Measurements from ENCODE around the gene C10orf62. TPM values are rescaled to one million over a fixed set of nuclear protein-coding genes. Genes with fewer than 3 reads are reported as not detected.
A peak's percentile ranks its signal among the peaks of the same experiment; 100 is the strongest.

Gene C10orf62
- total and polyA plus RNA-seq, 2 of the 13 experiments (the other 11 are each of a cell fraction or from before 2014, with no cell fraction given): 0.61 to 1.6 TPM

GRCh38 chr10:97640174-97640867 lies 50.8 kb downstream of the C10orf62 start, which contains the start of gene PI4K2A (continued):
- TF ChIP-seq ZFP62 (CRISPR knock-in tag; IDR thresholded peaks at IDR 0.05) (no peak), GMEB1 (CRISPR knock-in tag; IDR thresholded peaks at IDR 0.05; ENCODE audit: borderline replicate concordance) (peak; percentile 75; the same call in 1 of the 2 replicates), SKI (IDR thresholded peaks at IDR 0.05; ENCODE audit: partially characterized antibody) (peak; percentile 34), POLR2AphosphoS5 (IDR thresholded peaks at IDR 0.05; ENCODE audit: low read depth, low read length) (peak; percentile 35; the same call in 1 of the 2 replicates), NR2F6 (IDR thresholded peaks at IDR 0.05) (peak; percentile 19; the same call in 1 of the 2 replicates), NR2F6 (CRISPR knock-in tag; IDR thresholded peaks at IDR 0.05) (no peak), ZNF672 (CRISPR knock-in tag; IDR thresholded peaks at IDR 0.05) (no peak), PRDM10 (CRISPR knock-in tag; IDR thresholded peaks at IDR 0.05; ENCODE audit: low read depth) (no peak), PHF8 (CRISPR knock-in tag; IDR thresholded peaks at IDR 0.05) (peak; percentile 69), TAF1 (CRISPR knock-in tag; IDR thresholded peaks at IDR 0.05) (peak; percentile 74), HMGXB3 (CRISPR knock-in tag; IDR thresholded peaks at IDR 0.05; ENCODE audit: borderline replicate concordance) (peak; percentile 90), ZNF280B (CRISPR knock-in tag; IDR thresholded peaks at IDR 0.05; ENCODE audit: borderline replicate concordance) (no peak), SALL1 (CRISPR knock-in tag; IDR thresholded peaks at IDR 0.05) (peak; percentile 70), RCOR2 (CRISPR knock-in tag; IDR thresholded peaks at IDR 0.05) (peak; percentile 71; the same call in 1 of the 2 replicates), BRF2 (CRISPR knock-in tag; IDR thresholded peaks at IDR 0.05) (no peak), FOSL2 (CRISPR knock-in tag; IDR thresholded peaks at IDR 0.05) (peak; percentile 39)
